T47D (cell line): ENCODE results near the gene DLST.
A peak's percentile ranks its signal among the peaks of the same experiment; 100 is the strongest.

Experiments used
- DNase-seq, 2 experiments: peaks; one replicate each; pipeline versions ENCODE4 v3.0.0 to v3.0.0-alpha.2; 2011 to 2012; ENCODE audit warnings: low read depth in 1 of 2, low spot score in 1 of 2
- JUND ChIP-seq: IDR thresholded peaks from 2 replicates; pipeline ENCODE4 v1.6.1; 2012; ENCODE audit warnings: low read depth
- in situ Hi-C: cut with HindIII; loops from 2 replicates; pipeline ENCODE4 v1.10.0; 2016; ENCODE audit warnings: low sequenced_read_pairs, low pct_unique_long_range_greater_than_20kb

Gene DLST

DNA sequence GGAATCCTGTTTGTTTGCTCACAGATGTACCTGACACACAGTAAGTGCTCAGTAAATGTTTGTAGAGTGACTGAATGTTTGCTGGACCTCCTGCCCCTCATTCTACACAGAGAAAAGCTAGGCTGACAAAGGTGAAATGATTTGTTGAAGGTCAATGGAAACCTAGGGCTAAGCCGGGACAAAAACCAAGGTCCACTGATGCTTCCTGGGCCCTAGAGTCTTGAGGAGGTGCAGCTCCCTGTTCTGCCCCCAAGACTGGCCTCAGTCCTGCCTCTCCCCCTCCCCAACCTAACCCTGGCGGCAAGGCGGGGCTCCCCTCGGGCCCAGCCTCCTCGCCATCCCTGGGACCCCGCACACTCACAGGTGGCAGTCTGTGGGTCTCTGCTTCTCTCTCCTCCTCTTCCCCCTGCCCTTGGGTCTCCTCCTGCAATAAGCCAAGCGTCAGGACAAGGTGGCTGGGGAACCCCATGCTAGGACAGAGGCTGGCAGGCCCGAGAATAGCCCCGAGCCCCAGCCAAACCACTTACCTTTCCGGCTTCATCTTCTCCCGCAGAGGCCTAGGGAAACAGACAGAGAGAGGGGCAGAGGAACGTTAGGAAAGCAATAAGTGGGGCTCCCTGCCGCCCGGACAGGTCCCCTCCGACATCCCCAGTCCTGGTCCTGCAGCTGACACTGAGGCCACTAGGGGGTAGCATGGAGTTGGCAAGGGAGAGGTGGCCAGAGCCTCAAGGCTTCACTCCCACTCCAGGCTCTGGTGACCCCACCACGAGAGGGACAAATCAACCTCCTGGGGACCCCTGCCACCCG, 64.3 kb downstream of the DLST start:
- no peak for TF ChIP-seq JUND
- in situ Hi-C loops: no loop called here
- DNase-seq: peak; percentile 80 to 94

DNA sequence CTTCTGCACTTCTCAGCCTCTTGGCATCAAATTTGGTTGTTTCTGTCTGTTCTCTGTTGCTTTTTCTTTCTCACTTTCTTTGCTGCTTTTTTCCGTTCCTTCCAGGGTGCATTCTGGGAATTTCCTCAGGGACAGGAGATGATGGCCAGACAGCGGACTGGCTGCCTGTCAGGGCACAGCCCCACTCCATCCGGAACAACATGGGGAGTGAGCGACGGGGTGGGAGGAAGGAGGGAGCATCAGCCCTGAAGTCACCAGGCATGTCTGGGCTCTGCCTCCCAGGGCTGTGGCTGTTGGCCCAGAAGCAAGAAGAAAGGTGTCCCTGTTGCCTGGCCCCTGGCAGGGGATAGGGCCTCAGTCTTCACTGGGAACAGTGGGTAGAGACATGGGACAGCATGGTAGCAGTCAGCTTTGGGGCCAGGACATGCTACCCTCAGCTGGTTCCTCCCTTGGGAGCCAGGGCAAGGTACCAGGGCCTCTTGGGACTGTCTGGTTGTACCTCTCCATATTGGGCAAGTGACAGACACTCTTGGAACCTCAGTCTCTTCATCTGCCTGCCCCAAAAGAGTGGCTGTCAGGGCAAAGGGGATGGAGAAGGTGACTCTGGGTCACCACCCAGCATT, 65.1 kb downstream of the DLST start:
- in situ Hi-C loops: no loop called here
- DNase-seq: peak; percentile 23 to 30
- TF ChIP-seq JUND: no peak

- in situ Hi-C loops: no loop called here
- TF ChIP-seq JUND: no peak
- DNase-seq: no peak
Measured at GRCh38 chr14:74947353-74948227, 65.9 kb downstream of the DLST start.

- no peak for TF ChIP-seq JUND
- in situ Hi-C loops: no loop called here
- no peak for DNase-seq
Measured at GRCh38 chr14:74948228-74949175, 66.8 kb downstream of the DLST start.

DNA sequence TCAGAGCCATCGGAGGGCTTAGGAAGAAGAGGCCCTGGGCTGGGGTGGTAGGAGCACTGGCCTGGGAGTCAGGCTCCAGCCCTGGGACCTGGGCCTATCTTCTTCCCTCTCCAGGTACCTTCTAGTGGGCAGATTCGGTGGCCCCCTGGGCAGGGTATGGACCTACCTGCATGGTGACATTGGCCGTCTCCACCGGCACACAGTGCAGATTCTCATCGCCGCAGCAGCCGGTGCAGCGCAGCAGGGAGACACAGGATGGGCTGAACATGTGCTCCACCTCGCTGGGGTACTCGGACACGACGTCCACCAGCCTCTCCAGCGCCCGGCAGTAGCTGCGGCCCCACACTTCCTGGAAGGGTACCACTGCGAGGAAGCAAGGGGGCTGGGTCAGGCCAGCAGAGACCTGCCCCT, 67.5 kb downstream of the DLST start:
- no peak for DNase-seq
- TF ChIP-seq JUND: no peak
- in situ Hi-C loops: no loop called here

DNA sequence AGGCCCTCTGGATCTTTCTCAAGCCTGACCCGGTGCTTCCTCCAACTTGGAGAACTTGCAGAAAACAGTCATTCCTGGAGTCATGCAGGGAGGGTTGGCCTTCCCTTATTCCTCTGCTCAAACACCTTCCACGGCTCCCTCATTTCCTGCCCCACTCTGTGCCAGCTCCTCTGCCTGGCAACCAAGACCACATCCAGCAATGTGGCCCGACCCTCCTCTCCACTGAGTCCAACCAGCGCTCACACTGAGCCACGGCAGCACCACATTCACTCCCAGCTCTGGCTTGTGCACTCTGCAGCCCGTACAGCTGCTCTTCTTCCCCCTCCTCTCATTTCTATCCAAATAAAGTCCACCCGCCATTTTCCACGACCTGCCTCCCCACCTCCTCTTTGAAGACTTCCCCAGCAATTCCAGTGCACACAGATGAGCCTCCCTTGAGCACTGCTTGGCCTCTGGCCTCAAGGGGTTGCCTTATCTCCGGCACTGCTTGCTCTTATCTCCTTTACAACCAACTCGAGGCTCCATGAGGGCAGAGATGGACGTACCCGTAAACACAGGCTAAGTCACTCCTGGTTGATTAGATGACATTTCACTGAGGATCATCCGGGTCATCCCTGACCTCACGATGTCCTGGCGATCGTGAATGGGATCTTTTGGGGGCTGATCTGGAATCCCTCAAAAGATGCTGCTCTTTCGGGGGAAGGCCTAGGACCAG, 68.3 kb downstream of the DLST start:
- no peak for TF ChIP-seq JUND
- DNase-seq: no peak
- in situ Hi-C loops: no loop called here

- in situ Hi-C loops: no loop called here
- no peak for TF ChIP-seq JUND
Measured at GRCh38 chr14:74950795-74951442, 69.2 kb downstream of the DLST start.

GRCh38 chr14:74951443-74952179, 69.9 kb downstream of the DLST start:
- TF ChIP-seq JUND: no peak
- in situ Hi-C loops: no loop called here
- no peak for DNase-seq

More at GRCh38 chr14:74950795-74951442, 69.2 kb downstream of the DLST start:
- no peak for DNase-seq

- in situ Hi-C loops: no loop called here
- no peak for DNase-seq
- TF ChIP-seq JUND: no peak
Measured at GRCh38 chr14:74952180-74952665, 70.5 kb downstream of the DLST start.
